GM13977 (cell line): ENCODE data around the gene CCDC183.
A peak's percentile ranks its signal among the peaks of the same experiment; 100 is the strongest.

ENCODE experiments used
- DNase-seq: peaks from one replicate; pipeline ENCODE4 v3.0.0; 2012; ENCODE audit warnings: low spot score
- in situ Hi-C: fragments of 300-500 bp; cut with MboI; formaldehyde crosslinking; loops from one replicate; pipeline ENCODE4 v1.12.0; 2022; ENCODE audit warnings: low sequenced_read_pairs, low pct_unique_long_range_greater_than_20kb, mixed read lengths, inconsistent platforms; ENCODE audit not compliant: unreplicated experiment
- TF ChIP-seq, protein P1 (sequence below): IDR thresholded peaks from 2 replicates; pipeline ENCODE4 v1.5.1; 2012; ENCODE audit warnings: mild to moderate bottlenecking, control low read depth; ENCODE audit not compliant: insufficient read depth; ENCODE audit errors: extremely low read depth, missing control alignments

CCDC183 gene

GRCh38 chr9:136796238-136796774, at the start of gene CCDC183:
Gene CCDC183, plus strand, starts transcription at chr9:136796338. Its CDS starts 60 bp downstream, at chr9:136796398.
- TF ChIP-seq, protein P1, sequence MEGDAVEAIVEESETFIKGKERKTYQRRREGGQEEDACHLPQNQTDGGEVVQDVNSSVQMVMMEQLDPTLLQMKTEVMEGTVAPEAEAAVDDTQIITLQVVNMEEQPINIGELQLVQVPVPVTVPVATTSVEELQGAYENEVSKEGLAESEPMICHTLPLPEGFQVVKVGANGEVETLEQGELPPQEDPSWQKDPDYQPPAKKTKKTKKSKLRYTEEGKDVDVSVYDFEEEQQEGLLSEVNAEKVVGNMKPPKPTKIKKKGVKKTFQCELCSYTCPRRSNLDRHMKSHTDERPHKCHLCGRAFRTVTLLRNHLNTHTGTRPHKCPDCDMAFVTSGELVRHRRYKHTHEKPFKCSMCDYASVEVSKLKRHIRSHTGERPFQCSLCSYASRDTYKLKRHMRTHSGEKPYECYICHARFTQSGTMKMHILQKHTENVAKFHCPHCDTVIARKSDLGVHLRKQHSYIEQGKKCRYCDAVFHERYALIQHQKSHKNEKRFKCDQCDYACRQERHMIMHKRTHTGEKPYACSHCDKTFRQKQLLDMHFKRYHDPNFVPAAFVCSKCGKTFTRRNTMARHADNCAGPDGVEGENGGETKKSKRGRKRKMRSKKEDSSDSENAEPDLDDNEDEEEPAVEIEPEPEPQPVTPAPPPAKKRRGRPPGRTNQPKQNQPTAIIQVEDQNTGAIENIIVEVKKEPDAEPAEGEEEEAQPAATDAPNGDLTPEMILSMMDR, result no peak
- DNase-seq, result peak; percentile 0
- in situ Hi-C loops, result no loop called here

DNA sequence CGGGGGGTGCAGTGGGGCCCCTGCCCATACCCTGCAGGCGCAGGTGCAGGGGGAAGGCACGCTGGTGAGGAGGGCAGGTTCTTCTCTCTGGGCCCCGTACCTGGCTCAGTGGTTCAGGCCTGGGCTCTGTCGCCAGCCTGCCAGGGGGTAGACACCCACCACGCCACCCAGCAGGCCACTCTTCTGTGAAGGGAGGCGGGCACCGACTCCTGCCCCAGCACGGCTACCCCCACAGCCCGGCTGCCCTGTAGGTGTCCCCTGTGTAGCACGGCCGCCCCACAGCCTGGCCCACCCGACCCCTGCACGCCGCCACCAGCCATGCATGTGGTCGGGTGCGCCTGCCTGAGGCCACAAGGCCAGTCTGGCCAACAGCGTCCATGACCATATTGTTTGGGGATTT, 49.5 kb upstream of the CCDC183 start:
- TF ChIP-seq, protein P1, result no peak
- no peak for DNase-seq
- in situ Hi-C loops, result no loop called here

- in situ Hi-C loops, result no loop called here
- no peak for DNase-seq
- TF ChIP-seq, protein P1, result no peak
Observed at GRCh38 chr9:136747161-136748060, 48.7 kb upstream of the CCDC183 start.

DNA sequence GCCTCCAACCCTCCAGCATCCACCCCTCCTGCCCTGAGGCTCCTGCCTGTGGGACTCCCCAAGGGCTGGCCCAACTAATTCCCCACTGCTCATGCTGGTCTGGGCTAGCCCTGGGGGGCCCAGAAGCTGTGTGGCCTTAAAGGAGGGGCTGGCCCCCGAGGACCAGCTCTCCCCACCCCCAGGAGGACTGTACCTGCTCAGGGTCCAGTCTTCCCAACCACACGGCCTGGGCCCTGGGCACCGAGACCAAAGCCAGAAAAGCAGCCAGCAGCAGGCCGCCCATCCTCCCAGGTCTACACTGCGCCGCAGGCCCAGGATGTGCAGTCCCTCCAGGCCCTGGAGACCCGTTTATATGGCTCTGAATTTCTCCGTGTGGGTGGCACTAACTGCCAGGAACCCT, 47.9 kb upstream of the CCDC183 start, which contains the start of gene LCN6:
TSS of gene LCN6 (minus strand) at position 325 of the 400 bp plus-strand sequence. CDS start at position 283, 42 bp downstream.
- in situ Hi-C loops, result no loop called here
- no peak for DNase-seq
- TF ChIP-seq, protein P1, result no peak

- TF ChIP-seq, protein P1, result no peak
- in situ Hi-C loops, result no loop called here
- DNase-seq, result no peak
Observed at GRCh38 chr9:136748666-136749611, 47.2 kb upstream of the CCDC183 start.

- DNase-seq, result no peak
- in situ Hi-C loops, result no loop called here
- TF ChIP-seq, protein P1, result no peak
Observed at GRCh38 chr9:136750526-136750925, 45.6 kb upstream of the CCDC183 start.
